ENCODE results near the gene PRSS23. TPM values are rescaled to one million over a fixed set of nuclear protein-coding genes. Genes with fewer than 3 reads are reported as not detected.
A peak's percentile ranks its signal among the peaks of the same experiment; 100 is the strongest.

PRSS23 gene
- total RNA-seq, 4 donors from 2014 or later, result 33.4 to 68.8 (median 46.4) TPM

DNA sequence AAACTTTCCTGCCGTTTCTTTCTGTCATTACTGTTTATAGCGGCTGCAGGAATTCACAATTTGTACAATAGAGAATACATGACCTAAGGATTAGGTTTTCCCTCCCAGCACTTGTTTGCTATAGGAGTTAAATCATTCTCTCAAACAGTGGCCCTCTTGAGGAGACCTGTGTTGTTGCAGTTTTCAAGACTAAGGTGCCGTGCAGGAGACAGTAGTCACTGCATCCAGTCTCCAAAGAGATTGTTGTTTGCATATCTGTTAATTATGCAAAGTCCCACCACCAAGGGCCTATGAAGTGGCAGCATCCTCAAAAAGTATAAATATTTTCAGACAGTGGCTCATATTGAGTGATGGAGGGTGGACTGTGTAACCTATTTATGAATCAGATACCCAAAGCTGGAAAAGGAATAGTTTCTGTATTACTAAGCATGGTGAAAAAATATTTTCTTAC lies 2.3 kb downstream of the PRSS23 start:
- Histone ChIP-seq H3K4me1 (peaks cover 20 to 66% (median 54%) of the 10 kb centered on the region in 4 donors), H3K27ac (replicated peaks in 1 of 4) (peak overlapping the region; percentile 8 to 88 (median 82)), H3K36me3 (peaks cover 0 to 2% (median 0%) of the 10 kb centered on the region in 4 donors), H3K9me3 (no peaks in the 10 kb centered on the region), H3K27me3 (no peaks in the 10 kb centered on the region), H3K4me3 (peak overlapping the region; percentile 77 to 85 (median 81))
- TF ChIP-seq, protein P1, sequence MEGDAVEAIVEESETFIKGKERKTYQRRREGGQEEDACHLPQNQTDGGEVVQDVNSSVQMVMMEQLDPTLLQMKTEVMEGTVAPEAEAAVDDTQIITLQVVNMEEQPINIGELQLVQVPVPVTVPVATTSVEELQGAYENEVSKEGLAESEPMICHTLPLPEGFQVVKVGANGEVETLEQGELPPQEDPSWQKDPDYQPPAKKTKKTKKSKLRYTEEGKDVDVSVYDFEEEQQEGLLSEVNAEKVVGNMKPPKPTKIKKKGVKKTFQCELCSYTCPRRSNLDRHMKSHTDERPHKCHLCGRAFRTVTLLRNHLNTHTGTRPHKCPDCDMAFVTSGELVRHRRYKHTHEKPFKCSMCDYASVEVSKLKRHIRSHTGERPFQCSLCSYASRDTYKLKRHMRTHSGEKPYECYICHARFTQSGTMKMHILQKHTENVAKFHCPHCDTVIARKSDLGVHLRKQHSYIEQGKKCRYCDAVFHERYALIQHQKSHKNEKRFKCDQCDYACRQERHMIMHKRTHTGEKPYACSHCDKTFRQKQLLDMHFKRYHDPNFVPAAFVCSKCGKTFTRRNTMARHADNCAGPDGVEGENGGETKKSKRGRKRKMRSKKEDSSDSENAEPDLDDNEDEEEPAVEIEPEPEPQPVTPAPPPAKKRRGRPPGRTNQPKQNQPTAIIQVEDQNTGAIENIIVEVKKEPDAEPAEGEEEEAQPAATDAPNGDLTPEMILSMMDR (IDR thresholded peaks at IDR 0.05), result peak; percentile 52 to 71 (median 66)
- TF ChIP-seq POLR2A (IDR thresholded peaks at IDR 0.05; ENCODE audit: low read depth), result no peak
- no peak for TF ChIP-seq POLR2AphosphoS5 (IDR thresholded peaks at IDR 0.05)
- TF ChIP-seq EP300 (IDR thresholded peaks at IDR 0.05), result no peak
- WGBS, result 31% methylated on average over 3 of the region's 3 CpGs
- no peak for DNase-seq (ENCODE audit: extremely low spot score)
- intact Hi-C loops (cut with DNase I), result loop anchor here (5.0 kb wide), 5 partner anchors 60 to 345 kb away; partner anchors contain the start of gene ME3

DNA sequence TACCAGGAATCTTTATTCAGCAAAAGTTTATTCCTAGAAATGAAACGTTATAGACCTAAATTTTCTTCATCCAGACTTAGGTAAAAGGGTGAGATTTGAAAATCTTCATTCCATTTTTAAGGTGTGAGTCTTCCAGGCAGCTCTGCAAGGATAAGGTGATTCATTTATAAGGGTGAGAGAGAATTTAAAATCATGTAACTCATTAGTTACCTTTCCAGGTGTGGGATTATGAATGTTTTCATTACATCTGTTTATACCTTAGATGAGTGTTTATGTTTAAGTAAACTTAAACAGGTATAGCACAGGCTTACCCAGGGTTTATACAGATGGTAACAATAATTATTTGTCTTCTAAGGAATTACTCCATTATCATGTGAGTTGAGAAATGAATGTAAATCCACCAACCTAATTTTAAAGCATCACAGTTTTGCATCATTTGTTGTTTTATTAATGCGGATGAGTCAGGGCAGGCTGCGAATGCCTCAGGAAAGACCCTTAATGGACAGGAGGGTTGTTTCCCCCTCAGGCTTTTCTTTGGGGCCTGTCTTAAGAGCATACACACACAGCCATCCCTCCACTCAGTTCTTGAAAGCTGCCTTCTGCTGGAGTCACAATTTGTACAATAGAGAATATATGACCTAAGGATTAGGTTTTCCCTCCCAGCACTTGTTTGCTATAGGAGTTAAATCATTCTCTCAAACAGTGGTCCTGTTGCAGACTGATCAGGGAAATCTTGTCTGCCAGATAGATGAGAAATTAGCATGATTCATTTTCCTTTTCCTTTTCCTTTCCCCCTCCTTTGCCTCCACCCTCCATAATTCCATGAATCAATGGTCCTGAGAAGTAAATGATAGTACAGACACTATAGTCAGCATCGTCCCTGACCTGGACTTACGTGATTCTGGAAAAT lies 3.0 kb downstream of the PRSS23 start:
- H3K4me1 ChIP-seq, result peaks cover 20 to 66% (median 54%) of the 10 kb centered on the region in 4 donors
- 57% methylated on average over 5 of the region's 5 CpGs for WGBS

GRCh38 chr11:86804951-86805350 lies 4.6 kb downstream of the PRSS23 start:
- Histone ChIP-seq H3K4me3 (no peak overlapping the region), H3K27me3 (no peaks in the 10 kb centered on the region), H3K9me3 (no peaks in the 10 kb centered on the region), H3K27ac (replicated peaks in 1 of 4) (peak overlapping the region in 1 of 4 donors; percentile 9), H3K4me1 (peaks cover 14 to 60% (median 52%) of the 10 kb centered on the region in 4 donors), H3K36me3 (peaks cover 0 to 13% (median 2%) of the 10 kb centered on the region in 4 donors)
- DNase-seq (ENCODE audit: extremely low spot score), result no peak
- WGBS, result 100% methylated on average over 4 of the region's 4 CpGs
- intact Hi-C loops (cut with DNase I), result loop anchor here (5.0 kb wide), 5 partner anchors 63 to 348 kb away; partner anchors contain the start of gene ME3
- TF ChIP-seq POLR2AphosphoS5 (IDR thresholded peaks at IDR 0.05), result no peak
- no peak for TF ChIP-seq EP300 (IDR thresholded peaks at IDR 0.05)
- TF ChIP-seq, protein P1 (IDR thresholded peaks at IDR 0.05), result no peak

More for the DNA sequence above, 3.0 kb downstream of the PRSS23 start:
- Histone ChIP-seq H3K4me3 (peak overlapping the region in 2 of 4 donors; percentile 78 to 84), H3K27ac (replicated peaks in 1 of 4) (no peak overlapping the region), H3K36me3 (peaks cover 0 to 10% (median under 1%) of the 10 kb centered on the region in 4 donors), H3K27me3 (no peaks in the 10 kb centered on the region), H3K9me3 (no peaks in the 10 kb centered on the region)
- DNase-seq (ENCODE audit: extremely low spot score), result no peak
- TF ChIP-seq POLR2A (IDR thresholded peaks at IDR 0.05; ENCODE audit: low read depth) (no peak), POLR2AphosphoS5 (IDR thresholded peaks at IDR 0.05) (no peak), EP300 (IDR thresholded peaks at IDR 0.05) (no peak)
- TF ChIP-seq, protein P1 (IDR thresholded peaks at IDR 0.05), result no peak
- intact Hi-C loops (cut with DNase I), result loop anchor here (5.0 kb wide), 5 partner anchors 61 to 346 kb away; partner anchors contain the start of gene ME3

DNA sequence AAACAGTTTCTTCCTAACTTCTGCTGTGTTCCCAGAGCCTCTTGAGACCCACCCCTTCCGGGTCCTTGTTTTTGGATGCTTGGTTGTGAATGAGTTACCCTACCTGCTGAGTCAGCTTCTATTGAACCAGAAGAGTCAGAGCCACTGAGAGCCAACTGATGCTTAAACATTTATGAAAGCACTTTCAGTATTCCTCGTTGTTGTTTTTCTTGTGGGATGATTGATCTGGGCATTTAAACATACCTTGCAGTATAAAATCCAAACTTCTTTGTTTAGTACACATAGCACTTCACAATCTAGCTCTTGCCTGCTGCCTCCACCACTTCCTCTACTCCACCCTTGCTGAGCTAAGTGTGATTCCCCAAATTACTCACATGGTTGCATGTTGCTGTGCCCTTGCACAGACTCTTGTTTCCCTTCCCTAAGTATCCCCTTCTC lies 5.5 kb downstream of the PRSS23 start:
- H3K27me3 ChIP-seq, result no peaks in the 10 kb centered on the region
- peak overlapping the region in 1 of 4 donors; percentile 9 for H3K27ac ChIP-seq (replicated peaks in 1 of 4)
- TF ChIP-seq POLR2AphosphoS5 (IDR thresholded peaks at IDR 0.05) (no peak), EP300 (IDR thresholded peaks at IDR 0.05) (no peak), POLR2A (IDR thresholded peaks at IDR 0.05; ENCODE audit: low read depth) (no peak)
- TF ChIP-seq, protein P1 (IDR thresholded peaks at IDR 0.05), result no peak
- DNase-seq (ENCODE audit: extremely low spot score), result no peak
- H3K4me3 ChIP-seq, result no peak overlapping the region
- intact Hi-C loops (cut with DNase I), result no loop called here
- H3K4me1 ChIP-seq, result peaks cover 13 to 55% (median 48%) of the 10 kb centered on the region in 4 donors
- 69% methylated on average over 2 of the region's 2 CpGs for WGBS
- peaks cover 0 to 13% (median 2%) of the 10 kb centered on the region in 4 donors for H3K36me3 ChIP-seq
- no peaks in the 10 kb centered on the region for H3K9me3 ChIP-seq

All from esophagus muscularis mucosa (tissue), 4 donors.